Mesothelial cell of epicardium (in vitro differentiated cells): ENCODE results near the gene SEMA7A. TPM values are rescaled to one million over a fixed set of nuclear protein-coding genes. Genes with fewer than 3 reads are reported as not detected.
"Not testable (repeated sequence)": the region's sequence is repeated elsewhere in the genome, so short reads cannot be mapped to it uniquely, and the experiment has no call there.

Experiments used
- DNase-seq, 2 experiments: peaks; one replicate each; pipeline ENCODE4 v3.0.0; 2021; ENCODE audit warnings: low spot score in 2 of 2; ENCODE audit not compliant: unreplicated experiment in 2 of 2
- H3K27ac Mint-ChIP-seq: 2 replicates; pipeline ENCODE4 v1.8.0; 2021; ENCODE audit warnings: mixed read lengths
- H3K27me3 Mint-ChIP-seq: 2 replicates; pipeline ENCODE4 v1.8.0; 2021; ENCODE audit warnings: low read depth, mixed read lengths
- H3K36me3 Mint-ChIP-seq: 2 replicates; pipeline ENCODE4 v1.8.0; 2021; ENCODE audit warnings: mixed read lengths
- H3K4me1 Mint-ChIP-seq: 2 replicates; pipeline ENCODE4 v1.8.0; 2021; ENCODE audit warnings: mixed read lengths
- H3K4me3 Mint-ChIP-seq: 2 replicates; pipeline ENCODE4 v1.8.0; 2021; ENCODE audit warnings: mild to moderate bottlenecking, moderate library complexity, mixed read lengths
- H3K9me3 Mint-ChIP-seq: 2 replicates; pipeline ENCODE4 v1.8.0; 2021; ENCODE audit warnings: mixed read lengths
- total RNA-seq: library from RNA; stranded (reverse); gene quantifications from 3 replicates; pipeline ENCODE4 v1.2.1, GENCODE V29; 2021
- TF ChIP-seq, protein P1 (sequence below): fragments of 200-600 bp; sonication (generic); IDR thresholded peaks from one replicate; pipeline ENCODE4 v1.5.0; 2021; ENCODE audit warnings: antibody characterized with exemption; ENCODE audit not compliant: unreplicated experiment

Gene SEMA7A
- total RNA-seq, 1 donor from 2014 or later = 5.0 TPM

DNA sequence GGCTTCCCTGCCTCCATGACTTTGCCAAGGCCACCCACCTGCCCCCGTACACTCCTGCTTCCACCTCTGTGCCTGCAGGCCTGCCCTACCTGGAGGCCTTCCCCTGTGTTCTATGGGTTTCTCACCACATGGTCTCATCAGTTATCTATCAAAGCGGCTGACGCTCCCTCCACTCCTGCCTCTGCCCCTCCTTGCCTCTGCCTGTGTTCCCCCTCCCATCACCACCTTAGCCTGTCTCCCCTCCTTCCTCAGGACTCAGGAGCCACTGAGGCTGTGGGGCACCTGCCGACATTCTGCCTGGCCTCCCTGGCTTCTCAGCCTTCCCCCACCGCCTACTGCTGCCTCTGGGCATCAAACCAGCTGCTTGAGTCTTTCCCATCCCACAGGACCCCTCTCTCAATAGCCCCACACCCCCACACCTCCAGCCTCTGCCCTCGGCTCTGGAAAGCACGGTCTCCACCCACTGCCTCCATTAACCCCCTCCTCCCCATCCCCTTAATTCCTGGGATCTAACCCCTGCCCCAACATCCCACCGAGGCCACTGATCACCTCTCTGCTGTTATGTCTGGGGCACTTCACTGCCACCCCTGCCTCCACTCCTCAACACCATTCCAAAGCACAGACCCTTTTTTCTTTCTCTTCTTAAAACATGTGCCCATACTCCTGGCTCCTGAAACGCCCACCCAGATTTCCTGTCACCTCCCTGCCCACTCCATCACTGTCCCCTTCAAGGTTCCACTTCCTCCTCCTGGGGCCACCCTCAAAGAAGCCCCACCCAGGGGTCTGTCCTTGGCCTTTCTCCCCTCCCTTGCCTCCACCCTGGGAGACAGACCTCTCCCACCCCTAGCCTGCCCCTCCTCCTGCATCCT lies 41.9 kb downstream of the SEMA7A start:
- Mint-ChIP-seq H3K4me3 (no peak overlapping the region), H3K27me3 (no peaks in the 10 kb centered on the region), H3K4me1 (peaks cover 50% of the 10 kb centered on the region), H3K9me3 (no peaks in the 10 kb centered on the region), H3K27ac (peak overlapping the region; percentile 59), H3K36me3 (no peaks in the 10 kb centered on the region)
- no peak for DNase-seq
- TF ChIP-seq, protein P1, sequence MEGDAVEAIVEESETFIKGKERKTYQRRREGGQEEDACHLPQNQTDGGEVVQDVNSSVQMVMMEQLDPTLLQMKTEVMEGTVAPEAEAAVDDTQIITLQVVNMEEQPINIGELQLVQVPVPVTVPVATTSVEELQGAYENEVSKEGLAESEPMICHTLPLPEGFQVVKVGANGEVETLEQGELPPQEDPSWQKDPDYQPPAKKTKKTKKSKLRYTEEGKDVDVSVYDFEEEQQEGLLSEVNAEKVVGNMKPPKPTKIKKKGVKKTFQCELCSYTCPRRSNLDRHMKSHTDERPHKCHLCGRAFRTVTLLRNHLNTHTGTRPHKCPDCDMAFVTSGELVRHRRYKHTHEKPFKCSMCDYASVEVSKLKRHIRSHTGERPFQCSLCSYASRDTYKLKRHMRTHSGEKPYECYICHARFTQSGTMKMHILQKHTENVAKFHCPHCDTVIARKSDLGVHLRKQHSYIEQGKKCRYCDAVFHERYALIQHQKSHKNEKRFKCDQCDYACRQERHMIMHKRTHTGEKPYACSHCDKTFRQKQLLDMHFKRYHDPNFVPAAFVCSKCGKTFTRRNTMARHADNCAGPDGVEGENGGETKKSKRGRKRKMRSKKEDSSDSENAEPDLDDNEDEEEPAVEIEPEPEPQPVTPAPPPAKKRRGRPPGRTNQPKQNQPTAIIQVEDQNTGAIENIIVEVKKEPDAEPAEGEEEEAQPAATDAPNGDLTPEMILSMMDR = no peak

DNA sequence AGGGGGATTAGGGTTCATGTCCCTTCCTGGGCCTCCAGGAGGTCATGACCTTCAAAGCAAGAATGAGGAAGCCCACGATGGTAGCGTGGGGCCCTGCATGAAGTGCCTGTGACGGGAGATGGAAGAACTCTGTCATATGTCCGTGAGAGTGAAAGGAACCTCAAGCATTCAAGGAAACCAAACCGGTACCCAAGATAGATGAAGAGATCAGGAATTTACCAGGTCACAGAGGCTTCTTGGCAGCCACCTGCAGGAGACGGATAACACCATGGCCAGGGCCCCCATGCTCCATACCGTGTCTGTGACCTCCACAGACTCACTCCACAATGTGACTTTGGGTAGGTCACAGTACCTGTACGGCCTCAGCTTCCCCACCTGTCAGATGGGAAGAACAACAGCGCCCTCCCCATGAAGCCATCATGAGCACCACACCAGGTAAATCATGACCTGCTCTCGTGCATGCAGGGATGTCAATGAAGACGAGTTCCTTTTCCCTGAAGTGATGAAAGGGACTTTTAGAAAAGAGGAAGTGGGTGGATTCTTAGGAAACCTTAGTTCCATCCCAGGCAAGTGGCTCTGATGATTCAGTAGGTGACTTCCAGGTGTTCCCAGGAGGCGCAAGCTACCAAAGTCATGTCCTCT lies 43.0 kb downstream of the SEMA7A start:
- DNase-seq = no peak
- TF ChIP-seq, protein P1 = no peak
- no peaks in the 10 kb centered on the region for H3K36me3 Mint-ChIP-seq
- peaks cover 53% of the 10 kb centered on the region for H3K4me1 Mint-ChIP-seq
- no peaks in the 10 kb centered on the region for H3K9me3 Mint-ChIP-seq
- H3K27me3 Mint-ChIP-seq = no peaks in the 10 kb centered on the region
- H3K27ac Mint-ChIP-seq = no peak overlapping the region
- no peak overlapping the region for H3K4me3 Mint-ChIP-seq

DNA sequence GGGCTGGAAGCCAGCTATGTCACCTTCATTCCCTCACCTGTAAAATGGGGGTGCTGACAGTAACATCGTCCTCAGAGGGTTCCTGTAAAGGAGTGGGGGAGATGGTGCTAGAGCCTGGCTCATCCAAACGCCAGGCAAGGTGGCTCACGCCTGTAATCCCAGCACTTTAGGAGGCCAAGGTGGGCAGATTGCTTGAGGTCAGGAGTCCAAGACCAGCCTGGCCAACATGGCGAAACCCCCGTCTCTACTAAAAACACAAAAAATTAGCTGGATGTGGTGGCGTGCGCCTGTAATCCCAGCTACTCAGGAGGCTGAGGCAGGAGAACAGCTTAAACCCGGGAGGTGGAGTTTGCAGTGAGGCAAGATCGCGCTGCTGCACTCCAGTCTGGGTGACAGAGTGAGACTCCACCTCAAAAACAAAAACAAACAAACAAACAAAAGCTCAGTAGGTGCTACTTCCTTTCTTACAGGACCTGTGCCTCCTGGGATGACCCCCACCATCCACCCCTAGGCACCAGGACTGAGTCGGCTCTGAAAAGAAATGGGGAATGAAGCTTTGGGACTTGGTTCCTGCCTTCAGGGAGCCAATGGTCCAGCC lies 43.6 kb downstream of the SEMA7A start:
- not testable (repeated sequence) for H3K4me3 Mint-ChIP-seq, DNase-seq, H3K27me3 Mint-ChIP-seq, H3K36me3 Mint-ChIP-seq, H3K27ac Mint-ChIP-seq, H3K9me3 Mint-ChIP-seq
- peaks cover 53% of the 10 kb centered on the region for H3K4me1 Mint-ChIP-seq

DNA sequence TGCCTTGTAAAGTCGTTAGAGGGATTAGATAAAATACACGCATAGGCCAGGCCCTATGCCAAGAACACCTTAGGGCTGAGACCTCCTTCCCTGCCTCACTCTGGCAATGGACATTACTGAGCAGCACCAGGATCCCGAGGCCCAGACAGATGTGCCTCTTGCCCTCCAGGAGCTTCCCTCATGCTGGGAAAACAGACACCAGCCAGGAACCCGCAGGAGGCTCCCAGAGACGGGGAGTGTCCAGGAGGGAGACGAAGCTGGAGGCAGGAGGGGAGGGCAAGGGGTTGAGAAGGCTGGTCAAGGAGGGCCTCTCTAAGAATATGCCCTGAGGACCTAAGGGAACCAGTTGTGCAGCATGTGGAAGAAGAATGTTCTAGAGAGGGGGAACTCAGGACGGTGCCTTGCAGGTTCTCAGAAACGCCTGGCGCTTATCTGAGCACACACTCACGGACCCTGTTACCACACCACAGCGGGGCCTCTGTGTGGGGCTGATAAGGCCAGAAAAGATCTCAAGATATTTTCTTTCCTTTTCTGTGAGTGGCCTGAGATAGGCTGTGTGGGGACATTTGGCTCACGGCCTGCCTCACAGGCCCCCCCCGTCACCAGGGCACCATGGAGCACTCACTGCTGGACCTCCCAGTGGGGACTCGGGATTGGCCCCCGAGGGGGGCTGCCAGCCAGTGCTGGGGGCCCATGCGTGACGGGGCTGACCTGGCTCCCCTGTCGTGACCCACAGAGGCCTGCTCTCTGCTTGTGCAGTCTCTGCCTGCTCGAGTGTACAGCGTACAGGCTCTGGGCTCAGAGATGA lies 44.3 kb downstream of the SEMA7A start:
- TF ChIP-seq, protein P1 = no peak
- Mint-ChIP-seq H3K4me1 (peaks cover 53% of the 10 kb centered on the region), H3K36me3 (no peaks in the 10 kb centered on the region), H3K9me3 (no peaks in the 10 kb centered on the region), H3K4me3 (no peak overlapping the region), H3K27ac (peak overlapping the region; percentile 0), H3K27me3 (no peaks in the 10 kb centered on the region)
- no peak for DNase-seq

DNA sequence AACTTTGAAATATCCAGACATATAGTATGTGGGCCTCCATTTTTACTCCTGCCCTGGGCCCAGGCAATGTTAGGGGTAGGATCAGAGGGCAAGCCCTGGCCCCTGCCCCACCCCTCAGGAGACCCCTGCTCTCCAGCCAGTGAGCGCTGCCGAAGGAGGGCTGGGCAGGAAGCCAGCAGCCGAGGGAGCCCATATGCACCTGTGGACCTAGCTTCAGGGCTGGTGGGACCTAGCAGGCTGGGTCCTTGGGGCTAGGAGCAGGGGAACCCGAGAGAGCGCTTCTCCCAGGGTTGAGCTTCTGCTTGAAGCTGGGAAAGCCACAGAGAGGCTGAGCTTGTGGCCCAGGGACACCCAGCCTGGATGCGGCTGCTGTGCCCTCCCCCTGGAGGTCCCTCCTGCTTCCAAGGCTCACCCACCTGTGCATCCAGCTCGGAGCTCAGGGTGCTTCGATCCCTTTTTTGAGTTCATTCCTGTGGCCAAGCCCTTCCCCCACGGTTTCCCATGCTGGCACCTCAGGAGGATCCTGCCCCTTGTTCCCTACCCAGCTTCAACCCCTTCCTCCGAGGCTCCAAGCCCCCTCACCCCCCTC lies 45.3 kb downstream of the SEMA7A start:
- Mint-ChIP-seq H3K4me1 (peaks cover 57% of the 10 kb centered on the region), H3K9me3 (no peaks in the 10 kb centered on the region), H3K27me3 (no peaks in the 10 kb centered on the region), H3K36me3 (no peaks in the 10 kb centered on the region), H3K4me3 (no peak overlapping the region), H3K27ac (no peak overlapping the region)
- TF ChIP-seq, protein P1 = no peak
- DNase-seq = no peak
